Body of pancreas (tissue), 4 donors: Measurements from ENCODE around the gene MINK1.

Experiments used
- CTCF ChIP-seq, 7 experiments: fragments of 450-650 bp in 4 of 7; fragments of 200-600 bp in 3 of 7; sonication (generic) in 3 of 7; IDR thresholded peaks; one replicate each; pipeline ENCODE4 v1.5.1; 2016 to 2019; ENCODE audit warnings: antibody characterized with exemption in 7 of 7
- POLR2A ChIP-seq, 3 donors: fragments of 450-650 bp; IDR thresholded peaks; one replicate each; pipeline ENCODE4 v1.6.1; 2016; ENCODE audit warnings: antibody characterized with exemption in 3 of 3, mild to moderate bottlenecking in 2 of 3

GRCh38 chr17:4897198-4897687 is 64.1 kb downstream of the MINK1 start:
- TF ChIP-seq CTCF (IDR thresholded peaks at IDR 0.05), result no peak
- no peak for TF ChIP-seq POLR2A (IDR thresholded peaks at IDR 0.05)
